Activated B cell treated with CpG ODN at 0.5 μM for 24 hours (primary cell): ENCODE results near the gene HELQ. TPM values are rescaled to one million over a fixed set of nuclear protein-coding genes. Genes with fewer than 3 reads are reported as not detected.

Experiments used
- ATAC-seq: fragments of 200-7000 bp; cut with Tn5 transposase; one replicate; pipeline ENCODE4 v1.10.0; 2021; ENCODE audit warnings: low read depth, mild to moderate bottlenecking, moderate library complexity
- CTCF ChIA-PET: fragments of 350-600 bp; sonication (Branson Sonifier 250); formaldehyde crosslinking; loops from one replicate; lab custom pipeline; 2021; ENCODE audit warnings: antibody characterized with exemption; lab: Charles Lee
- POLR2A ChIA-PET: fragments of 350-600 bp; sonication (Branson Sonifier 250); formaldehyde crosslinking; loops from one replicate; lab custom pipeline; 2021; ENCODE audit warnings: antibody characterized with exemption; lab: Charles Lee
- DNase-seq: peaks from one replicate; pipeline ENCODE4 v3.0.0; 2022
- H3K27ac Mint-ChIP-seq: one replicate; pipeline ENCODE4 v1.8.0; 2020; ENCODE audit warnings: mixed read lengths
- H3K27me3 Mint-ChIP-seq: one replicate; pipeline ENCODE4 v1.8.0; 2021; ENCODE audit warnings: mixed read lengths
- H3K36me3 Mint-ChIP-seq: one replicate; pipeline ENCODE4 v1.8.0; 2021; ENCODE audit warnings: low read depth, mixed read lengths
- H3K4me1 Mint-ChIP-seq: one replicate; pipeline ENCODE4 v1.8.0; 2021; ENCODE audit warnings: mixed read lengths
- H3K4me3 Mint-ChIP-seq: one replicate; pipeline ENCODE4 v1.8.0; 2020; ENCODE audit warnings: mild to moderate bottlenecking, mixed read lengths
- H3K9me3 Mint-ChIP-seq: one replicate; pipeline ENCODE4 v1.8.0; 2020; ENCODE audit warnings: mixed read lengths
- intact Hi-C: fragments of 100-400 bp; cut with micrococcal nuclease; formaldehyde crosslinking; loops from one replicate; pipeline ENCODE4 v1.15.1; 2024
- total RNA-seq: library from RNA; stranded (reverse); gene quantifications from 2 replicates; pipeline ENCODE4 v1.2.3, GENCODE V29; 2022
- TF ChIP-seq, protein P1 (sequence below): fragments of 200-600 bp; IDR thresholded peaks from one replicate; pipeline ENCODE4 v1.8.0; 2022; ENCODE audit warnings: antibody characterized with exemption, mild to moderate bottlenecking

Gene HELQ
- total RNA-seq, 1 donor from 2014 or later = 32.9 TPM

DNA sequence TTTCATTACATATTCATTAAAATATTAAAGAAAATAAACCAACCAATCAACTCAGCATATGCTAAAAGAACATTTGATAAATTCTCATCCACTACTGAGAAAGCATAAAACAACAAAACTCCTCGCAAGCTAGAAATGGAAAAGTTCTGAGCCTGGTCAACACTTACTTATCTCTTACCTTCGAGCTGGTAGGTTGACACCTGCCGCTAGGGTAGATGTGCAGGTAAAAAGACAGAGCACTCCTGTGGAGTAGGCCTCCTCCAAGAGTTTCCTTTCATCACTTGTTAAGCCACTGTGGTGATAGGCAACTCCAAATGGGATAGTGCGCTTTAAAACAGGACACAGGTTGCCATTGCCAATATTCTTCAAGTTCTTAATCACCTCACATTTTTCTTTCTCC lies 18.9 kb downstream of the HELQ start:
- no peak overlapping the region for H3K4me3 Mint-ChIP-seq
- CTCF ChIA-PET = no interaction called here
- no peak overlapping the region for H3K27ac Mint-ChIP-seq

DNA sequence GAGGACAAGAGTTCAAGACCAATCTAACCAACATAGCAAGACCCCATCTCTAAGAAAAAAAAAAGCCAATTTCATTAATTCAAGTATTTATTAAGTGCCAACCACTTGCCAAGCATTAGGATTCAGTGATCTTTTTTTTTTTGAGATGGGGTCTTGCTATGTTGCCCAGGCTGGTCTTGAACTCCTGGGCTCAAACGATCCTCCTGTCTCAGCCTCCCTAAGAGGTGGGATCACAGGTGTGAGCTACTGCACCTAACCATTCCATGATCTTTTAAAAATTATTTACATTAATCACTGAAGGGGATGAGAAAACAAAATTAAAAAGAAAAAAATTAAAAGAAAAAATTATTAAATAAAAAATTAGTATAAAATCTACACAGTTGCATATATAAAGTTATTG lies 24.4 kb downstream of the HELQ start:
- Mint-ChIP-seq H3K27me3 (no peaks in the 10 kb centered on the region), H3K4me3 (no peak overlapping the region), H3K4me1 (no peaks in the 10 kb centered on the region), H3K9me3 (no peaks in the 10 kb centered on the region), H3K36me3 (peaks cover 52% of the 10 kb centered on the region), H3K27ac (no peak overlapping the region)
- no peak for DNase-seq
- intact Hi-C loops = no loop called here
- TF ChIP-seq, protein P1, sequence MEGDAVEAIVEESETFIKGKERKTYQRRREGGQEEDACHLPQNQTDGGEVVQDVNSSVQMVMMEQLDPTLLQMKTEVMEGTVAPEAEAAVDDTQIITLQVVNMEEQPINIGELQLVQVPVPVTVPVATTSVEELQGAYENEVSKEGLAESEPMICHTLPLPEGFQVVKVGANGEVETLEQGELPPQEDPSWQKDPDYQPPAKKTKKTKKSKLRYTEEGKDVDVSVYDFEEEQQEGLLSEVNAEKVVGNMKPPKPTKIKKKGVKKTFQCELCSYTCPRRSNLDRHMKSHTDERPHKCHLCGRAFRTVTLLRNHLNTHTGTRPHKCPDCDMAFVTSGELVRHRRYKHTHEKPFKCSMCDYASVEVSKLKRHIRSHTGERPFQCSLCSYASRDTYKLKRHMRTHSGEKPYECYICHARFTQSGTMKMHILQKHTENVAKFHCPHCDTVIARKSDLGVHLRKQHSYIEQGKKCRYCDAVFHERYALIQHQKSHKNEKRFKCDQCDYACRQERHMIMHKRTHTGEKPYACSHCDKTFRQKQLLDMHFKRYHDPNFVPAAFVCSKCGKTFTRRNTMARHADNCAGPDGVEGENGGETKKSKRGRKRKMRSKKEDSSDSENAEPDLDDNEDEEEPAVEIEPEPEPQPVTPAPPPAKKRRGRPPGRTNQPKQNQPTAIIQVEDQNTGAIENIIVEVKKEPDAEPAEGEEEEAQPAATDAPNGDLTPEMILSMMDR = no peak
- ChIA-PET CTCF (no interaction called here), POLR2A (no interaction called here)
- no peak for ATAC-seq

More for the DNA sequence above, 18.9 kb downstream of the HELQ start:
- POLR2A ChIA-PET = no interaction called here
- intact Hi-C loops = no loop called here
- Mint-ChIP-seq H3K4me1 (peaks cover 37% of the 10 kb centered on the region), H3K36me3 (peaks cover 52% of the 10 kb centered on the region), H3K9me3 (no peaks in the 10 kb centered on the region), H3K27me3 (no peaks in the 10 kb centered on the region)
- ATAC-seq = no peak
- DNase-seq = no peak
- TF ChIP-seq, protein P1 = no peak

DNA sequence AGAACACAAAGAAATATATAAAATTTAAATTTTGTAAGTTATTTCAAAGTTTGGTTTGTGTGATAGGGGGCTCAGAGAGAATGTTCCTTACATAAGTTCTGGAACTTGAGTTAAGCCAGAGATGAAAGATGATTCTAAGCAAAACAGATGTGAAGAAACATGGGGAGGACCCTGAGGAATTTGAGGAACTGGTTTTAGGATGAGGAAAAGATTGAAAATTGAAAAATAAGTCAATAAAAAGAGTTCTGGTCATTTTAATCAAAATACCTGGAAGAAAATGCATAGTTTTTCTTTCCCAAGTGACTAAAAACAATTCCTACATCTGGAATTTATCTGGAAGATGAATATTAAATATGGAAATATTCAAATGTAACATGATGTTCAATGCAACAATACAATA lies 37.4 kb downstream of the HELQ start:
- Mint-ChIP-seq H3K4me3 (no peak overlapping the region), H3K36me3 (peaks cover 60% of the 10 kb centered on the region), H3K9me3 (no peaks in the 10 kb centered on the region), H3K27me3 (no peaks in the 10 kb centered on the region), H3K27ac (no peak overlapping the region), H3K4me1 (no peaks in the 10 kb centered on the region)
- DNase-seq (no peak), ATAC-seq (no peak)
- TF ChIP-seq, protein P1 = no peak
- CTCF ChIA-PET = no interaction called here
- intact Hi-C loops = loop anchor here (10.0 kb wide), 1 partner anchor 53 kb away; no protein-coding TSS in a partner anchor
- POLR2A ChIA-PET = no interaction called here

DNA sequence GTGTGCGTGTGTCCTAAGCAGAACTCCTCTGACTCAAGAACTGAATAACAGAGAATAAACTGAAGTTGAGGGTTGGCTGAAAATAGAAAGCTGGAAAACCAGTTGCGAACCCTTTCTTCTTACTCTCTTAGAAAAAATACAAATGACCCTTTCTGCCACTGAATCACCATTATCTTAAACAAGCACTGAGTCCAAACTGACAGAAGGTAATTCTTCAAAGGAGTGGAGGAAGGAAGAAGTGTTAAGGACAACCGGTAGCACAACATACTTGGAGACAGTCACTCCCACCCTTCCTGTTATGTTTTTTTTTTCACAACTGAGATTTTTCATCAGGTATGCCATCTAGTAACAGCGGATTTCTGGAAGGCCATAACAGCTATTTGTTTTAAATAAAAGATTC lies 38.1 kb downstream of the HELQ start:
- Mint-ChIP-seq H3K4me3 (no peak overlapping the region), H3K9me3 (no peaks in the 10 kb centered on the region), H3K36me3 (peaks cover 62% of the 10 kb centered on the region), H3K27me3 (no peaks in the 10 kb centered on the region), H3K27ac (no peak overlapping the region), H3K4me1 (no peaks in the 10 kb centered on the region)
- DNase-seq (no peak), ATAC-seq (no peak)
- ChIA-PET POLR2A (interaction anchor here (0.7 kb wide), 1 partner anchor 17 kb away, joined by 5 read pairs; no protein-coding TSS in a partner anchor), CTCF (interaction anchor here (0.6 kb wide), 1 partner anchor 49 kb away, joined by 4 read pairs; no protein-coding TSS in a partner anchor)
- intact Hi-C loops = loop anchor here (10.0 kb wide), 1 partner anchor 53 kb away; no protein-coding TSS in a partner anchor
- TF ChIP-seq, protein P1 = no peak

DNA sequence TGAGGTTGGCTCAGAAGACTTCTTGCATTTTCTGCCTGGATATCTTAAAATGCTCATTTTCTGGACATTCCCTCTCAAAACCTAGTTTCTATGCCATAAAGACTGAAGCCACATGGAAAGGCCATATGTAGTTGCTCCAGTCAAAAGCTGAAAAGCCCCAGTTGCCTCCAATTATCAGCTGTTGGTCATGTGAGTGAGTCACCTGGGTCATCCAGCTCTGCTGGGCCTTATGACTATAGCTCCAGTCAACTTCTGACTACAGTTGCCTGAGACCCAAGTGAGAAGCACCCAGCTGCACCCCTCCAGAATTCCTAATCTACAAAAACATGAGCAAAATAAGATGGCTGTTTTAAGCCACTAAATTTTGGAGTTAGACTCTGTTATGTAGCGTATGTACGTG lies 41.9 kb downstream of the HELQ start:
- H3K27me3 Mint-ChIP-seq = no peaks in the 10 kb centered on the region
- no peak overlapping the region for H3K4me3 Mint-ChIP-seq
- TF ChIP-seq, protein P1 = no peak
- no peak overlapping the region for H3K27ac Mint-ChIP-seq
- ChIA-PET CTCF (no interaction called here), POLR2A (no interaction called here)
- no peak for DNase-seq
- ATAC-seq = no peak
- intact Hi-C loops = loop anchor here (10.0 kb wide), 1 partner anchor 49 kb away; no protein-coding TSS in a partner anchor
- H3K36me3 Mint-ChIP-seq = peaks cover 78% of the 10 kb centered on the region
- H3K9me3 Mint-ChIP-seq = no peaks in the 10 kb centered on the region
- H3K4me1 Mint-ChIP-seq = no peaks in the 10 kb centered on the region
